ENCODE results near the gene CYTH1.
"Not testable (repeated sequence)": the region's sequence is repeated elsewhere in the genome, so short reads cannot be mapped to it uniquely, and the experiment has no call there.

Gene CYTH1

DNA sequence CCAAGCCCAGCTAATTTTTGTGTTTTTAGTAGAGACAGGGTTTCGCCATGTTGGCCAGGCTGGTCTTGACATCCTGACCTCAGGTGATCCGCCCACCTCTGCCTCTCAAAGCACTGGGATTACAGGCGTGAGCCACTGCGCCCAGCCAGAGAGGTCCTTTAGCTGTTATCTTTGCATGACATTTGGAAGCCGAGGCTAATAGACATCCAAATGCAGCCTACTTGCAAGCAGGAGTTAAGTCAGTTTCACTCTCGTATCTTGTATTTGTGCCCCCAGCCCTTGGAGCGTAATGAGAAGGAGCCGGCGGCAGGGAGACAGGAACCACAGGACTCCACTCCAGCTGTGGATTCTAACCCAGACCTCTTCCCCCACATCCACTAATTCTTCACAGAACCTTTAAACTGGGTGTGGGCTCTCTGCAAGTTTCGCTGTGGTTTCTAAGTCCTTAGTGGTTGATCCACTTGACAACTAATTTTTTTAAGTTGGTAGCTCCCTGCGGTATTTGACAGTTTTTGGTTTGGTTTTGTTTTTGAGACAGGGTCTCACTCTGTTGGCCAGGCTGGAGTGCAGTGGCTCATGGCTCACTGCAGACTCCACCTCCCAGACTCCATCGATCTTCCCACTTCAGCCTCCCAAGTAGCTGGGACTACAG, 3.1 kb upstream of the CYTH1 start:
- no peak for DNase-seq

DNA sequence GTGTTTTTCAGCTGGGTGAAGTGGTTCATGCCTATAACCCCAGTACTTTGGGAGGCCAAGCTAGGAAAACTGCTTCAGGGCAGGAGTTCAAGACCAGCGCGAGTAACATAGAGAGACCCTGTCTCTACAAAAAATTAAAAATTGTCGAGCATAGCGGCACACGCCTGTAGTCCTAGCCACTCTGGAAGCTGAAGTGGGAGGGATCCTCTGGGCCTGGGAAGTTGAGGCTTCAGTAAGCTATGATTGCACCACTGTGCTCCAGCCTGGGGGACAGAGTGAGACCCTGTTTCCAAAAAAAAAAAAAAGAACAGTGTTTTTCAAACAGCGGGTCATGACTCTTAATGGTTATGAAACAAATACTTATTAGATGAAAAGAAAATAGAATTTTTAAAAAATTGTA, 2.3 kb upstream of the CYTH1 start:
- DNase-seq, result no peak

DNA sequence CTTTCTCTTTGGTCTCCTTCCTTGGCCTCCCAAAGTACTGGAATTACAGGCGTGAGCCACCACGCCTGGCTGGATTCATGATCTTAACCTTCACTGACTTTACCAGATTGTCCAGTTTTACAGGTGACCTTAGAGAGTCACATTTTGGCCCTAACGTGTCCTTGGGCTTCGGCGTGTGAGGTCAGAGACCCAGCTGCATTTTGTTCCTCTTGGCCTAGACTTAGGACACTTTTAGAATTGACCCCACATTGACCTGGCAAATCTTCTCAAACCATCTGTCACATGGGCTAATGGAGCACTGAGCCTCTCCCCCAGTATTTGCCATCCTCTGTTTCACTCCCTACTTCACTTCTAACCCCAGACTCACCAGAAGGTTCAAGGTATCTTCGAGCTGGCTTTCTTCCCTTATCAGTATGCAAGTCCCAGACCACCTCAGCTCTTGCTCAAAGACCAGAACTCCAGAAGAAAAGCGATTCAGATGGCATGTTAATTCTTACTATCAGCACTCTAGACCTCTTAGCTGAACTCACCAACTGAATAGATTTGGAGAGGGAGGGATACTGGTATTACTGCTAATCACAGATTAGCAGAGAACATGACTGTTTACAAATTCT, 1.7 kb upstream of the CYTH1 start:
- no peak for DNase-seq

DNA sequence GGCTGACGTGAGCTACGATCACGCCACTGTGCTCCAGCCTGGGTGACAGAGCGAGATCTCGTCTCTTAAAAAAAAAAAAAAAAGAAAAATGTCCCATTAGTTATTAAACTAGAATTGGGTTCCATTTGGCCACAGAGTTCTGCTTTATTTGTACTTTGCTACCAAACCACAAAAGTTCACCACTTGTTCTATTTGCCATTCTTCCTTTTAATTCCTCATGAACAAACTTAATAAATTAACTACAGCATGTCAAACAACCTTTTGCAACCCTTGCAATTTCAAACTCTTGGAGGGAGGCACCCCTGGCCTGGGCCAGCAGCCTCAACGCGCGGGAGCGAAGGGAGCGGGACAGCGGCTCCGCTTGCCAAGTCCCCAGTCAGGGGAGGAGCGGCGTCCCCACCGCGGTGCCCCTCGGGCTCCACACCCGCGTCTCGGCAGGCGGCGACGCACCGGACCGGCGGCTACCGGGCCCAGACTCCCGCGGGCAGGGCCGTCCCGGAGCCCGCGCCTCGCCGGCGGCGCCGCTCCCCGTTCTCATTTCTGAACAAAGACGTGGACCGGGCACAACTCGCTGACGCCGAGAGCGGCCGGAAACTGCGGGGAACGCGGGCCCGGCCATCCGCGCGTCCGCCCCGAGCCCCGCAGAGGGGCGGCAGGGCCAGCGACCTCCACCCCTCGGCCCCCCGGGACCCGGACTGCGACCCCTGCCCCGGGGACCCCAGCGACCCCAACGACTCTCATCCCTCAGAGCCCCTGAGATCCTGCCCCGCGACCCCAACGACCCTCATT, 775 bp downstream of the CYTH1 start:
- peak; percentile 48 for DNase-seq

DNA sequence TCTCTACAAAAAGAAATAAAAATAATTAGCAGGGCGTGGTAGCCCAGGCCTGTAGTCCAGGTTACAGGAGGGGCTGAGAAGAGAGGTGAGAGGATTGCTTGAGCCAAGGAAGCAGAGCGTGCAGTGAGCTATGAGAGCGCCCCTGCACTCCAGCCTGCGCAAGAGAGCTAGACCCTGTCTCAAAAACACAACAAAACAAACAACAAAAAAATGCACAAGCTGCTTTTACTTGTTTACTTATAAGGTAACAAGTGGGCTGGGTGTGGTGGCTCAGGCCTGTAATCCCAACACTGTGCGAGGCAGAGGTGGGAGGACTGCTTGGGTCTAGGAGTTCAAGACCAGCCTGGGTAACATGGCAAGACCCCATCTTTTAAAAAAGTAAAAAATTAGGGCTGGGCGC, 1.7 kb downstream of the CYTH1 start:
- no peak for DNase-seq

DNA sequence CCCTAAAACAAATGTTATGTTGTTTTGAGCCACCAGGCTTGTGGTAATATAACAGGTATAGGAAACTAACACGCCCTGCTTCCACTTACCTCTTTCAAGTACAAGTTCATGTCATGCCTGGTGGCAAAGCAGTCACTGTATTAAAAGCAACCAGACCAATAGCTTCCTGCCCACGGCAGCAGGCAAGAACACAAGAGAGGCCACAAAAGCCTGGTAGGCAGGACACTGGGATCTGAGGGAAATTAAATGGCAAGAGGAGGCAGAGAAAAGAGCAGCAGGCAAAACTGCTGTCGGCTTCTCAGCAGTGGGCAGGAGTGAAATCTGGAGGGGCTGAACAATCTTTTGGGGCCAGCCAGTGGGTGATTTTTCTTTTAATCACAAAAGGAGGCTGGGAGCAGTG, 2.2 kb downstream of the CYTH1 start:
- DNase-seq, result peak; percentile 38

DNA sequence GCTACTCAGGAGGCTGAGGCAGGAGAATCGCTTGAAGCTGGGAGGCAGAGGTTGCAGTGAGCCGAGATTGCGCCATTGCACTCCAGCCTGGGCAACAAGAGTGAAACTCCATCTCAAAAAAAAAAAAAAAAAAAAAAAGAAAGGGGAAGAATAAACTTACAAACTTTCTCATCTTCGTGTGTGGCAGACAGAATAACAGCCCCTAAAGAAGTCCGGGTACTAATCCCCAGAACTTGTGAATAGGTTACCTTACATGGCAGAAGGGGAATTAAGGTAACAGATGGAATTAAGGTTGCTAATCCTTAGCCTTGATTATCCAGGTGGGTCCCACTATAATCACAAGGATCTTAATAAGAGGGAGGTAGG, 2.8 kb downstream of the CYTH1 start:
- not testable (repeated sequence) for DNase-seq

DNA sequence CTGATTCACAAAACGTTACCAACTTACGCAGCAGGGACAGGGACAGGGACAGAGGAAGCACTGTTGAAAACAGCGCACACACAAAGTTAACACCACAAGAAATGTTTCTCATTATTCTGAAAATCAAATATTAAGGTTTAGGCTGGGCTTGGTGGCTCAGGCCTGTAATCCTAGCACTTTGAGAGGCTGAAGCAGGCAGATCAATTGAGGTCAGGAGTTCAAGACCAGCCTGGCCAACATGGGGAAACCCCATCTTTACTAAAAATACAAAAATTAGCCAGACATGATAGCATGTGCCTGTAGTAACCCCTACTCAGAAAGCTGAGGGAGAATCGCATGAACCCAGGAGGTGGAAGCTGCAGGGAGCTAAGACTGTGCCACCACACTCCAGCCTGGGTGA, 4.2 kb downstream of the CYTH1 start:
- DNase-seq, result no peak

DNA sequence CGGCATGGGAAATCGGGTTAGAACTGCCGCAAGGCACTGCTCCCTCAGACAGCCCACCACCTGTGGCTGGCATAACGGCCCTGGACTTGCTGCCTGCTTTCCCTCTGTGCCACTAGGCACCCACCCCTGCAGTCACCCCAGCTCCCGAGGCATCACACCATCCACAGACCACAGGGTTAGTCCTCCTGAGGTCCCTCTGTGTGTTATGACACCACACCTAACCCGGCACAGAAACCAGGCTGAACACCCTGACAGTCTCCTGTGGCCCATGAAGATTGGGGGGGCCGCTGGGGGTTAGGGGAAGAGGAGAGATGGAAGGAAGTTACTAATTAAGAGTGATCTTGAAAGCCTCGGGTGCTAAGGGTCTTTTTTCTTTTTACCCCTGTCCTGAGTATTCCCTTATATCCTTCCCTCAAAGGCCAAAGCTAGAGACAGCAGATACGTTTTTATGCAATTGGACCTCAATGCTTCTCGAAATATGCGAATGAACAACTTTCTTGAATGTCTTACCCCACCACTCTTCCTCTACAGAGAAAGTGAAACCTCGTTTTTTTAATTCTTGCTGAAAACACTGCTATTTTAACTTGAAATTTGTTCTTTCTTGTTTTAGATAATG, 7.0 kb downstream of the CYTH1 start:
- peak; percentile 64 for DNase-seq

DNA sequence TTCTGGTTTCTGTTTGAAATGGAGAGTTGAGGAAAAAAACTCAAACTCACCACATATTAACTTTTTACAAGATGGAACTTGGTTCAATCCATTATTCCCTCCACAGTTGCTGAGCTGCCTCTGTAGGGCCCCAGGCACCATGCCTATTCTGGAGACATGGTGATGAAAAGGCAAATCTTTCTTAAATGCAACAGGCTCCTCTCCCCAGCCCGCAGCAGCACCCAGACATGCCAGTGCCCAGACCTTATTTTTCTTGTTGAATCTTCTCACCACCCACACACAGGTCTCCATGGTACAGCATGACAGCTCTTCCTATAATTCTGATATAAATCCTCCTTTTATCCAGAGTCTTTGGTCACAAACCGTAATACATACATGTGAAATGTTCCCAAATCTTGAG, 7.6 kb downstream of the CYTH1 start:
- no peak for DNase-seq

DNA sequence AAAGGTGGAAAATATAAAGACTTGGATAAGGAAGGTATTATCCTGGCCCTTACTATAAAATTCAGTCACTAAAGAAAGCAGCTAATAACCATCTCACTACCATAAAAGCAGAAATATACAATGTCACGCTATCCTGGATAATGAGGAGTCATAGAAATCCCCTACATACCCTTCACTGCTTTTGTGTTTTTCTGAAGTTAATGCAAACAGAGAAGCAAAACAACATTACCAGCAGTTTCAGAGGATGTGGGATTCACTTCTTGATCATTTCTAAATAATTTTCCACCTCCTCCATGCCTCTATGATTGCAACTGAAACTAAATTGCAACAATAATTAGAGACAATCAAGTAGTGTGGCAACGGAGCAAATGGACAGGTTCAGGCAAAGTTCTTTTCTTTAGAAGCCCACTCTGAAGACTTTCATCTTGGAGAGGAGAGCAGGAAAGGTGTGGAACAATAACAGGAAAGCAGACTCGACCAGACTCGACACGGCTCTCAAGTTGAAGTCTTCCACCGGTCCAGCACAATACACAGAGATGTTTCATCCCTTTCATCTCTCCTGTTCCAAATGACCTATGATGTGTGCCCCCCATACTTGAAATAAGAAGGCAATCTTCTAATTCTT, 10.2 kb downstream of the CYTH1 start:
- DNase-seq, result no peak

DNA sequence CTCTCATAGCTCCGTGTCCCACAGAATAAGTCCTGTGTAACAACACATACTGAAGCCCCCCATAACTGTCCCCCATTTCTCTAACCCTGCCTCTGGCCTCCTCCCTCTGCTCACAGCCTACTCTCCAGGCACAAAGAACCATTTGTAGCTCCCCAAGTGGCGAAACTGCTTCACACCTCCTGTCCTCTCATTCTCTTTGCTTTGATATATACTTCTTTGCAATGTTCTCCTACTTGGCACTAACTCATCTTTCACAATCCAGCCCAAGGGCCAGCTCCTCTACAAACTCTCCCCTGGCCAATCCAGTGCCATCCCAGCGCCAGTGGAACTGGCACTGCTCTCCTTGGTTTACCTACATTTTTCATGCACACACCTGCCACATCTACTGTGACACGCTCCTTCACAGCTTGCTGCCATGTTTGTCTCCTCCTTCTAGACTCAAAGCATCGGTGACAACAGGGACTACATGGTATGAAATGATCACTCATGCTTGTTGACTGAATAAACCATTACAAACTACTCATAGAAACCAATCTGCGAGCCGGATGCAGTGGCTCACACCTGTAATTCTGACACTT, 12.8 kb downstream of the CYTH1 start:
- no peak for DNase-seq

DNA sequence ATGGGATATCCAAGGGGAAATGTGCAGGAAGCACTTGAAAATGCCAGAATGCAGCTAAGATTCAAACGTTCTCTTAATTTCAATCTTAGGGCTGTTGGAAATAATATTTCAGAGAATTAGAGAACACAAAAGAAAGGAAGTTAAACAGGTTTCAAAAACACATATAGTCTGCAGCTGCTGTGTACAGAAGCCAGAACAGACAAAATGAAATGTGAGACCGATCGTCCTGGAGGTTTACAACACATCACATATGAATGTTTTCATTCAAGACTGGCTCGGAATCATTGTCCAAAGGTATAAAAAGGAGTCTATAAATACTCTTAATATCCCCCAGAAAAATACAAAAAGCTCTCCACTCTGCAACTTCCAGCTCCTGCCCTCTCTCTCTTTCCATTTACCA, 14.3 kb downstream of the CYTH1 start:
- DNase-seq, result no peak

DNA sequence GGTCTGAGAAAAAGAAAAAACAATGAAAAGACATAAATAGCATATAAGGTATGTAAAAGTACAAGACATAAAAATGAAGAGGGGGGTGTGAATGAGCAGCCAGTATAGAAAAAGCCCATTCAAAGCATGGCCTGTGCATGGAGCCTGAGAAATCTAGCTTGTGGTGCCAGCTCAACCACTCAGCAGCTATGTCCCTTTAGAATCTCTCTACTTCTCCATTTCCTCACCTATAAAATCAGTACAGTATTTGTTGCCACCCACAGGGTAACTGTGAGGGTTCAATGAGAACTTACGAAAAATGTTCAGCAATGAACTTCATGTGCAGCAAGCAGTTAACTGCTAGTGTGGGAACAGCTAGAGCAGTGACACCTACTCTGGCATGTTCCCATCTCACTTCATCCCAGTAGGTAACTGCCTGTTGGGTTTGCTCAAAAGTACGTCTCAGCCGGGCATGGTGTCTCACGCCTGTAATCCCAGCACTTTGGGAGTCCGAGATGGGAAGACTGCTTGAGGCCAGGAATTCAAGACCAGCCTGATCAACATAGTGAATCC, 15.3 kb downstream of the CYTH1 start:
- no peak for DNase-seq

DNA sequence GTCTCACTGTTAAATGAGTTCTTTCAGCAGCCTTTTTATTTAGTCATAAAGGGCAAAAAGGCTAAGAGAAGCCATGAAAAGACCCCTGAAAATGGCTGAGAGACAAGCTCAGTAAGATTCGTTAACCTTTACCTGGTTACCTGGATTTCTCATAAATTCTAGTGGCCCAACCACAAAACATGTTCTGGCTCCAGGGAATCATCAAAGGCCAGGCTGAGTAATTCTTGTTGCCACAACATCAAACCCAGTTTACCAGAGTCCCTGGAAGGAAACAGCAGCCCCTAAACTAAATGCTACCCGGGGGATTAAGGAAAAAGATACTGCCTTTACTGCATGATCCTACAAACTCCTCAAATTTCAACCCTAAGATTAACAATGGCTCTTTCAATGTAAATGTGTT, 15.8 kb downstream of the CYTH1 start:
- DNase-seq, result no peak

DNA sequence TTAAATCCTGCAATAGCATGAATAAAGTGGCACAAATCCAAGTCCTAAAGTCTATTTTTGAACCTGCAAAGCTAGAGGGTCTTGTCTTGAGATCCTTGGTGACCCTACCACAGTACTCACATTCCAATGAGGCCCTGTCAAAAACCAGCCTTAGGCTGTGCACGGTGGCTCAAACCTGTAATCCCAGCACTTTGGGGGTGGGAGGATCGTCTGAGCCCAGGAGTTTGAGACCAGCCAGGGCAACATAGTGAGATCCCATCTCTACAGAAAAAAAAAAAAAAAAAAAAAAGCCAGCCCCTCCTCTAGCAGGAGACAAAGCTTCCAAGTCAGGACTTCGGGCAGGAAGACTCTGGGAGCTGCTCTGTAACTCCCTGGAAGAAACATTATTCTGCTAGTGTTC, 16.3 kb downstream of the CYTH1 start:
- DNase-seq, result no peak

DNA sequence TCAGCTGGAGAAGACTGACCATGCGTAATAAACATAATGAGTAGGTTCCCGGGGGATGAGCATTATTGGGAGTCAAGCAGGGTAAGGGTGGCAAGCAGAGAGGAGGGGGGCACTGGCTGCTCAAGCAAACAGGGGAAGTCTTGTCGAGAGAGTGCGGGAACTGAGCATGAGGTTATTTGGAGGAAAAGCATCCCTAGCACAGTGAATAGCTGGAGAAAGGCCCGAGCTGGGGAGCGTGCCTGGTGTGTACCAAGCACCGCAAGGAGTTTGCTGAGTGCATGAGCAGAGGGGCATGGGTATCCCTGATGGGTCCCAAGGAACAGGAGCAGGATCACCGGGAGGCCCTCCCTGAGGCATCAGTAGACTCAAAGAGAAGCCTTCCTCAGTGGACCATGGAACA, 17.2 kb downstream of the CYTH1 start:
- no peak for DNase-seq

DNA sequence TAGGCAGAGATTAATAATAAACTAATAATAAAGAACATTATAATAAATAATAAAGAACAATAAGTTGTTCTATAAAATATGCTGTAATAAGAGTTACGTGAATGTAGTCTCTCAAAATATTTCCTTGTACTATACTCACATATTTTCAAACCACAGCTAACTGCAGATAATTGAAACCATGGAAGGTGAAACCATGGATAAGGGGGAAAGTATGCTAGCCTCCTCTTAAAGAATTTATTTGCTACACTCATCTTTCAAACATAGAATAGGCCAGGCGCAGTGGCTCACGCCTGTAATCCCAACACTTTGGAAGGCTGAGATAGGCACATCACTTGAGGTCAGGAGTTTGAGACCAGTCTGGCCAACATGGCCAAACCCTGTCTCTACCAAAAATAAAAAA, 18.5 kb downstream of the CYTH1 start:
- no peak for DNase-seq

DNA sequence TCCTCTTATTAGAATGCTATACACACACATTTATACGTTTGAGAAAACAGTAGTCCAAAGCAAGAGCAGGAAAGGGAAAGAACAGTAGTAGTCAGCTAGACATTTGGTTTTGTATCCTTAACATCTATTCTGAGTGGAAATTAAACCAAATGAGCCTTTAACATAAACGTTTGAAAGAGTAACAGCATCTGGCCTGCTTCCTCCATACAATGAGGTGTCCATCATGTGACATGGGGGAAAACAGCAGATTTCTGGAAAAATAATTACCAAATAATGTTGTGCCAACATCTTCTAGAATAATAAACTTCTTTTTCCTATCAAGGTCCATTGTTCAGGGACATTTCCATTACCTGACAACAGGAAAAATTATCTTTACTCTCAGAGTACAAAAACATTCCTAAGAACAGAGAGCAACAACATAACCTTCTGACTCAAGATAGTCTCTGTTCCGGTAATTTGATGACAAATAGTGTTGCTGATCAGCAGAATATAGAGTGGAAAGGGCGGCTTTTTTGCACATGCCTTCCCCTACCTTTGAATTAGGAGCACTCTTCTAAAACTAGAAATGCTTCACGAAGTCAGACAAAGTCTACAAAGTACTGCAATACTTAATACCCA, 20.2 kb downstream of the CYTH1 start:
- no peak for DNase-seq

DNA sequence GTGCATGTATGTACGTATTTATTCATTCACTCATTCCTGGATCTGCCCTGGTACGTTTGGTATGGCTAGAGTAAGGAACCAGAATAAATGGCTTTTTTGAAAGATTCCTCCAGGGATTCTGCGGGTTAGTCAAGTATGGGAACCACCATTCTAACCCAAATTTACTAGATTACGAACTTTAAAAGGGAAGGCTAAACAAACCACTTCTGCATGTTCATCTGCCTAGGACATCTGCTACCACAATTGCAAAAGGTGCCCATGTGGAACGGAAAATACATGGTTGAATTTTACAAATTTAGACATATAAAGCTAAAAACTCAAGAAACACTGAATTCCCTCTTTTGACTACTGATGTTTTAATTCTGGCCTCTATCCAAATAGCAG, 22.1 kb downstream of the CYTH1 start:
- no peak for DNase-seq

DNA sequence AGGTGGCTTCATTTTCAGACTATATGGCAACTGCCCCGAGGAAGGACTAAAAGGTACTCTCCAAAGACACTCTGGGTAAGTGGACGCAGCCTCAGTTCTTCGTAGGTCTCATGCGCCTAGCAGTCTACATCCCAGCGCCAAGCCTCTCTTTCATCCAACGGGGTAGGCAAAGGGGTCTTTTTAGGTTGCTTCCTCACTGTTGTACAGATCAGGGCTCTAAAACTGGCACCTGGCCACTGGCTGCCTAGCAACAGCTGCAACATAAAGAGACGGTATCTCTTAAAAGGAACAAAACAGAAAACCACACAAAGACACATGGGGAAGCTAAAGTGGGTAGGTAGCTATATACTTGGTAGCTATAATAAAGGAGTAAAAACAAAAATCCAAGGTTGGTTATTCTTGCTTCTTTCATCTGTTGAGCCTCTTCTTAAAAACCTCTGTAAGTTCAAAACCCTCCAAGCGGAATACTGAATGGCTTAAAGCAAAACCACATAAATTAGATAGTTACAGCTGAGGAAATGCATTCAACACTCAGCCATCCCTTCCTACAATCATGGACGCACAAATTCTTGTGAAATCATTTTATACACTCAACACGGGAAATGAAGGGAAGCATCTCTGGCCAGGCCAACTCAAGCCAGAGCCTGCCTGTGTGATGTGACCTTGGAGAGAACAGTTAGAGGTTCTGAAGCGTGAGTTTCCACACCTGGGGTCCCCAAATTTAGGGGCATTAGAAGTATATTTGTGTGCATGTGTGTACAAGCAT, 22.7 kb downstream of the CYTH1 start:
- DNase-seq, result peak; percentile 63

Data from activated naive CD4-positive, alpha-beta T cell treated with anti-CD3 and anti-CD28 coated beads, Interleukin-2, amount 50 U/mL, for 16 hours (primary cell).